ENCODE measurements around the gene LCA5. TPM values are rescaled to one million over a fixed set of nuclear protein-coding genes. Genes with fewer than 3 reads are reported as not detected.

LCA5 gene
- total RNA-seq, 1 donor from 2014 or later, result 9.9 TPM

DNA sequence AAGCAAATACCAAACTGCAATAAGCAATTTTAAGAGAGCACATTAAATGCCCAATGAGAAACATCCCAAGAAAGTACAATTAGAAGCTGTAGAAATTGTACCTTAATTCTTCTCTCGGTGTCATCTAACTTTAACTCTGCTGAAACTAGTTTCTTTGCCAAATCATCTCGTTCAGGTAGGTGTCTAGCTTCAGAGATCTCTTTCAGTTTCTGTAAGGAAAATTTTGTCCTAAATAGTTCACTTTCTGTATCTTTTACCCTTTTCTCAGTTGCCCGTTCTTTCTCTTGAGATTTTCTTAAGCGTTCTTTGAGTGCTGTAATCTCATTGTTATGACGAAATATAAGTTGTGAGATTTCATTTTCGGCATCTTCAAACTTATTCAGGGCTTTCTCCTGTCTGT lies 24.1 kb downstream of the LCA5 start:
- TF ChIP-seq, protein P1, sequence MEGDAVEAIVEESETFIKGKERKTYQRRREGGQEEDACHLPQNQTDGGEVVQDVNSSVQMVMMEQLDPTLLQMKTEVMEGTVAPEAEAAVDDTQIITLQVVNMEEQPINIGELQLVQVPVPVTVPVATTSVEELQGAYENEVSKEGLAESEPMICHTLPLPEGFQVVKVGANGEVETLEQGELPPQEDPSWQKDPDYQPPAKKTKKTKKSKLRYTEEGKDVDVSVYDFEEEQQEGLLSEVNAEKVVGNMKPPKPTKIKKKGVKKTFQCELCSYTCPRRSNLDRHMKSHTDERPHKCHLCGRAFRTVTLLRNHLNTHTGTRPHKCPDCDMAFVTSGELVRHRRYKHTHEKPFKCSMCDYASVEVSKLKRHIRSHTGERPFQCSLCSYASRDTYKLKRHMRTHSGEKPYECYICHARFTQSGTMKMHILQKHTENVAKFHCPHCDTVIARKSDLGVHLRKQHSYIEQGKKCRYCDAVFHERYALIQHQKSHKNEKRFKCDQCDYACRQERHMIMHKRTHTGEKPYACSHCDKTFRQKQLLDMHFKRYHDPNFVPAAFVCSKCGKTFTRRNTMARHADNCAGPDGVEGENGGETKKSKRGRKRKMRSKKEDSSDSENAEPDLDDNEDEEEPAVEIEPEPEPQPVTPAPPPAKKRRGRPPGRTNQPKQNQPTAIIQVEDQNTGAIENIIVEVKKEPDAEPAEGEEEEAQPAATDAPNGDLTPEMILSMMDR (IDR thresholded peaks at IDR 0.05; ENCODE audit: unreplicated experiment), result no peak
- no peak overlapping the region for H3K4me3 Mint-ChIP-seq (ENCODE audit: low read depth)
- H3K27me3 Mint-ChIP-seq, result no peaks in the 10 kb centered on the region
- DNase-seq (ENCODE audit: low spot score, unreplicated experiment), result no peak
- peak overlapping the region; percentile 69 for H3K27ac Mint-ChIP-seq
- peaks cover 7% of the 10 kb centered on the region for H3K9me3 Mint-ChIP-seq (ENCODE audit: low read depth)
- H3K36me3 Mint-ChIP-seq (ENCODE audit: insufficient read depth), result peaks cover 15% of the 10 kb centered on the region
- H3K4me1 Mint-ChIP-seq (ENCODE audit: low read depth), result peaks cover 18% of the 10 kb centered on the region

DNA sequence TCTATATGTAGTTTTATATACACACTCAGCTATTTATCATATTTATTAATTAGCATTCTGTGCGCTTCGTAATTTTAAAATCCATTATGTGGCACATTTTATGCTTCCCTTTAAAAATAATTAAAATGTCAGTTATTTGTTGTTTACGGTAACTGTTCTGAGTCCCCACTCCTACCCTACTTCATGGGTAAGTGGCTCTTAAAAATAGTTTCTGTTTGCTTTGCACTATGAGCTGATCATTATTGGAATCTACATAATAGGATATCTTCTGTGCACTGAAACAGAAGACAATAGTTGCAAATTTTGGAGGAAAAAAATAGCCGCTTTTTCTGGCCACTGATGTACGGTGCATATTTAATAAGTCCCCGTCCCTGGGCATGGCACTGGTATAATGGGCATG lies 25.2 kb downstream of the LCA5 start:
- TF ChIP-seq, protein P1 (IDR thresholded peaks at IDR 0.05; ENCODE audit: unreplicated experiment), result no peak
- Mint-ChIP-seq H3K4me3 (ENCODE audit: low read depth) (no peak overlapping the region), H3K27me3 (no peaks in the 10 kb centered on the region), H3K4me1 (ENCODE audit: low read depth) (peaks cover 18% of the 10 kb centered on the region), H3K9me3 (ENCODE audit: low read depth) (peaks cover 7% of the 10 kb centered on the region), H3K36me3 (ENCODE audit: insufficient read depth) (peaks cover 17% of the 10 kb centered on the region), H3K27ac (no peak overlapping the region)
- no peak for DNase-seq (ENCODE audit: low spot score, unreplicated experiment)

DNA sequence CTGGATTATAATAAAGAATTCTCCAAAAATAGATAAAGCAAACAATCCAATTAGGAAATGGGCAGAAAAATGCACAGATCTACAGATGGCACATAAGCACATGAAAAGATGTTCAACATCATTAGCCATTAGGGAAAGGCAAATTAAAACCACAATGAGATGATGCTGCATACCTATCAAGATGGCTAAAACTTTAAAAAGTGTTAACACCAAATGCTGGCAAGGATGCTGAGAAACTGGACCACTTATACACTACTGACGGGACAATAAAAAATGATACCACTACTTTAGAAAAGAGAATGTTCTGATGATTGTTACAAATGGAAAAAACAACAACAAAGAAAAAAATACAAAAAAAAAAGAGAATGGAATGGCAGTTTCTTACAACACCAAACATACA lies 26.5 kb downstream of the LCA5 start:
- Mint-ChIP-seq H3K9me3 (ENCODE audit: low read depth) (peaks cover 10% of the 10 kb centered on the region), H3K4me3 (ENCODE audit: low read depth) (no peak overlapping the region), H3K36me3 (ENCODE audit: insufficient read depth) (peaks cover 25% of the 10 kb centered on the region), H3K27ac (no peak overlapping the region), H3K4me1 (ENCODE audit: low read depth) (peaks cover 18% of the 10 kb centered on the region), H3K27me3 (no peaks in the 10 kb centered on the region)
- no peak for DNase-seq (ENCODE audit: low spot score, unreplicated experiment)
- TF ChIP-seq, protein P1 (IDR thresholded peaks at IDR 0.05; ENCODE audit: unreplicated experiment), result no peak

DNA sequence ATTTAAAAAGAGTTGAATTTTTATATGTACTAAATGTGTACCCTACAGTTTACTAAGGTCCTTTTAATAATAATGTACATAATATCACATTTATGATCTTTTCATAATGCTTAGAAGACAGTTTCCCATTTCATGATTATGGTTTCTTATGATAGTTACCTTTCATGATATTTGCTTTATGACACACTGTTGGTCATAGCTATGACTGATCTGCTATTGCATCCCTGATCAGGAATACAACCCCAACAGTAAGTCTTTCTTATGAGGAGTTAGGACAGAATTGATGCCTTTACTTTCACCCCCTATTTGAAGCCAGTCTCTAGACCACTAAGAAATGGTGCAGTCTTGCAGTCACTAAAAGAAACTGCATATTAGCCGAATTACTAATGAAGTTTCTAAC lies 31.0 kb downstream of the LCA5 start:
- DNase-seq (ENCODE audit: low spot score, unreplicated experiment), result no peak
- Mint-ChIP-seq H3K27ac (no peak overlapping the region), H3K9me3 (ENCODE audit: low read depth) (peaks cover 12% of the 10 kb centered on the region), H3K27me3 (no peaks in the 10 kb centered on the region), H3K4me3 (ENCODE audit: low read depth) (no peak overlapping the region), H3K36me3 (ENCODE audit: insufficient read depth) (peaks cover 23% of the 10 kb centered on the region), H3K4me1 (ENCODE audit: low read depth) (no peaks in the 10 kb centered on the region)
- TF ChIP-seq, protein P1 (IDR thresholded peaks at IDR 0.05; ENCODE audit: unreplicated experiment), result no peak

DNA sequence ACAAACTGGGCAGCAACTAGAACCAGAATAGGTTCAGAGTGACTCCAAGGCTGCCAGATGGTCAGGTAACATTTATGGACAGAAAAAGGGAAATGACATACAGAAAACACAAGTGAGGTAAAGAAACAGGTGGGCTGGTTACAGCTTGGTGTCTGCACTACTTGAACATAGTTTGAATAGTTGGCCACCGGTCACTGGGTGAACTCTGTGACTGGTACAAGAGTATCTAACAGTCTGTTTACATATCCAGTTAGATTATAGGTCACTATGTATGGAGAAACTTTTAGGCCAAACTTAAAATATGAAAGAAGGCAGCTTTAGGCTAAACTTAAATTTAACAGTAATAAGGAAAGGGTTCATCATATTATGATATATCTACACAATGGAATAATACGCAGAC lies 32.9 kb downstream of the LCA5 start:
- DNase-seq (ENCODE audit: low spot score, unreplicated experiment), result no peak
- no peaks in the 10 kb centered on the region for H3K27me3 Mint-ChIP-seq
- H3K36me3 Mint-ChIP-seq (ENCODE audit: insufficient read depth), result peaks cover 13% of the 10 kb centered on the region
- H3K4me1 Mint-ChIP-seq (ENCODE audit: low read depth), result no peaks in the 10 kb centered on the region
- H3K27ac Mint-ChIP-seq, result peak overlapping the region; percentile 77
- no peak overlapping the region for H3K4me3 Mint-ChIP-seq (ENCODE audit: low read depth)
- TF ChIP-seq, protein P1 (IDR thresholded peaks at IDR 0.05; ENCODE audit: unreplicated experiment), result no peak
- H3K9me3 Mint-ChIP-seq (ENCODE audit: low read depth), result peaks cover 8% of the 10 kb centered on the region
